H9 (cell line): Measurements from ENCODE around the gene TMC8. TPM values are rescaled to one million over a fixed set of nuclear protein-coding genes. Genes with fewer than 3 reads are reported as not detected.

Source experiments
- DNase-seq: peaks from one replicate; pipeline ENCODE4 v3.0.0-alpha.2; 2017
- H2AFZ ChIP-seq: one replicate; pipeline ENCODE4 v1.6.1; 2013; ENCODE audit warnings: mild to moderate bottlenecking, low read length, control low read depth, moderate library complexity
- H2AK5ac ChIP-seq: 2 replicates; pipeline ENCODE4 v1.6.1; 2013; ENCODE audit warnings: low read length, control low read depth, mixed read lengths; ENCODE audit not compliant: insufficient read length
- H2BK120ac ChIP-seq: one replicate; pipeline ENCODE4 v1.6.1; 2013; ENCODE audit warnings: low read depth, mild to moderate bottlenecking, low read length, control low read depth, inconsistent platforms; ENCODE audit not compliant: poor library complexity, severe bottlenecking
- H2BK12ac ChIP-seq: 2 replicates; pipeline ENCODE4 v1.6.1; 2013; ENCODE audit warnings: low read length, control low read depth, mixed read lengths, low read depth; ENCODE audit not compliant: insufficient read length
- H2BK15ac ChIP-seq: 2 replicates; pipeline ENCODE4 v1.6.1; 2013; ENCODE audit warnings: low read depth, low read length, control low read depth
- H2BK20ac ChIP-seq: one replicate; pipeline ENCODE4 v1.6.1; 2013; ENCODE audit warnings: low read depth, mild to moderate bottlenecking, low read length, control low read depth, inconsistent platforms; ENCODE audit not compliant: poor library complexity, severe bottlenecking
- H2BK5ac ChIP-seq: 2 replicates; pipeline ENCODE4 v1.6.1; 2013; ENCODE audit warnings: low read length, control low read depth, mixed read lengths; ENCODE audit not compliant: insufficient read length
- H3K14ac ChIP-seq: 2 replicates; pipeline ENCODE4 v1.6.1; 2013; ENCODE audit warnings: low read length, control low read depth; ENCODE audit not compliant: insufficient read depth
- H3K18ac ChIP-seq: 2 replicates; pipeline ENCODE4 v1.6.1; 2013; ENCODE audit warnings: low read depth, mild to moderate bottlenecking, mixed read lengths, low read length, control low read depth; ENCODE audit not compliant: insufficient read length
- H3K23ac ChIP-seq: 2 replicates; pipeline ENCODE4 v1.6.1; 2013; ENCODE audit warnings: low read length, control low read depth, mixed read lengths, low read depth; ENCODE audit not compliant: insufficient read length
- H3K23me2 ChIP-seq: 2 replicates; pipeline ENCODE4 v1.6.1; 2013; ENCODE audit warnings: low read depth, mild to moderate bottlenecking, mixed read lengths, low read length, control low read depth; ENCODE audit not compliant: insufficient read length, poor library complexity, severe bottlenecking
- H3K27ac ChIP-seq: 2 replicates; pipeline ENCODE4 v1.5.1; 2013; ENCODE audit warnings: low read length, control low read depth, mixed read lengths, low read depth; ENCODE audit not compliant: insufficient read length
- H3K27me3 ChIP-seq: 2 replicates; pipeline ENCODE4 v1.6.1; 2013; ENCODE audit warnings: low read length, control low read depth, inconsistent platforms; ENCODE audit not compliant: insufficient read depth
- H3K4ac ChIP-seq: 2 replicates; pipeline ENCODE4 v1.6.1; 2013; ENCODE audit warnings: low read depth, mild to moderate bottlenecking, control low read depth, inconsistent platforms, low read length, moderate library complexity
- H3K4me1 ChIP-seq: 2 replicates; pipeline ENCODE4 v1.6.1; 2013; ENCODE audit warnings: low read length, control low read depth, inconsistent platforms; ENCODE audit not compliant: insufficient read depth
- H3K4me2 ChIP-seq: 2 replicates; pipeline ENCODE4 v1.6.1; 2013; ENCODE audit warnings: low read length, control low read depth, mixed read lengths; ENCODE audit not compliant: insufficient read length, insufficient read depth
- H3K56ac ChIP-seq: 2 replicates; pipeline ENCODE4 v1.6.1; 2013; ENCODE audit warnings: low read depth, mild to moderate bottlenecking, mixed read lengths, low read length, control low read depth; ENCODE audit not compliant: insufficient read length
- H3K79me1 ChIP-seq: 2 replicates; pipeline ENCODE4 v1.6.1; 2013; ENCODE audit warnings: low read depth, mild to moderate bottlenecking, moderate library complexity, low read length, control low read depth, inconsistent platforms; ENCODE audit not compliant: insufficient read depth, poor library complexity, severe bottlenecking
- H3K79me2 ChIP-seq: 2 replicates; pipeline ENCODE4 v1.6.1; 2013; ENCODE audit warnings: low read length, control low read depth, inconsistent platforms; ENCODE audit not compliant: insufficient read depth
- H3K9ac ChIP-seq: 2 replicates; pipeline ENCODE4 v1.6.1; 2013; ENCODE audit warnings: low read length, control low read depth, mixed read lengths; ENCODE audit not compliant: insufficient read length; ENCODE audit errors: extremely low read depth
- H3K9me3 ChIP-seq: one replicate; pipeline ENCODE4 v1.6.1; 2013; ENCODE audit warnings: low read depth, low read length, inconsistent platforms; ENCODE audit not compliant: control insufficient read depth
- H3T11ph ChIP-seq: one replicate; pipeline ENCODE4 v1.6.1; 2013; ENCODE audit warnings: mild to moderate bottlenecking, low read length, control low read depth, inconsistent platforms
- H4K20me1 ChIP-seq: one replicate; pipeline ENCODE4 v1.6.1; 2013; ENCODE audit not compliant: control insufficient read depth, insufficient read length, insufficient read depth
- H4K5ac ChIP-seq: 2 replicates; pipeline ENCODE4 v1.6.1; 2013; ENCODE audit warnings: low read depth, mild to moderate bottlenecking, mixed read lengths, low read length, control low read depth; ENCODE audit not compliant: insufficient read length
- H4K8ac ChIP-seq: replicated peaks from 2 replicates; pipeline ENCODE4 v1.6.1; 2013; ENCODE audit warnings: low read length, control low read depth, mixed read lengths, low read depth; ENCODE audit not compliant: insufficient read length
- H4K91ac ChIP-seq: 2 replicates; pipeline ENCODE4 v1.6.1; 2013; ENCODE audit warnings: low read depth, mild to moderate bottlenecking, moderate library complexity, mixed read lengths, low read length, control low read depth; ENCODE audit not compliant: insufficient read length
- H3K27ac Mint-ChIP-seq, 3 experiments: 2 replicates in 2 of 3; 3 replicates in 1 of 3; pipeline ENCODE4 v1.8.0; 2020 to 2021; ENCODE audit warnings: mixed read lengths in 3 of 3, mild to moderate bottlenecking in 1 of 3, moderate library complexity in 1 of 3
- H3K27me3 Mint-ChIP-seq: 2 replicates; pipeline ENCODE4 v1.8.0; 2021; ENCODE audit warnings: low read depth, mild to moderate bottlenecking, moderate library complexity, mixed read lengths
- H3K36me3 Mint-ChIP-seq, 3 experiments: 2 replicates in 2 of 3; 3 replicates in 1 of 3; pipeline ENCODE4 v1.8.0; 2020 to 2021; ENCODE audit warnings: low read depth in 3 of 3, mixed read lengths in 3 of 3; ENCODE audit not compliant: insufficient read depth in 1 of 3
- H3K4me1 Mint-ChIP-seq, 2 experiments: 2 replicates each; pipeline ENCODE4 v1.8.0; 2020; ENCODE audit warnings: mixed read lengths in 2 of 2
- H3K4me3 Mint-ChIP-seq, 2 experiments: 2 replicates in 1 of 2; 3 replicates in 1 of 2; pipeline ENCODE4 v1.8.0; 2020 to 2021; ENCODE audit warnings: mild to moderate bottlenecking in 2 of 2, mixed read lengths in 2 of 2, moderate library complexity in 1 of 2
- H3K9me3 Mint-ChIP-seq, 2 experiments: 2 replicates in 1 of 2; 3 replicates in 1 of 2; pipeline ENCODE4 v1.8.0; 2020; ENCODE audit warnings: mild to moderate bottlenecking in 2 of 2, mixed read lengths in 2 of 2, moderate library complexity in 1 of 2
- WGBS: extraction: QIAGEN DNeasy Blood & Tissue Kit; methylation state at CpG from one replicate; pipeline ENCODE4 v1.1.7; 2013; ENCODE audit warnings: missing lambda C conversion rate, low lambda C conversion rate, mixed read lengths; ENCODE audit not compliant: insufficient read length; ENCODE audit errors: extremely low coverage; 5-methylcytosine and 5-hydroxymethylcytosine counted together
- total RNA-seq: library from RNA; stranded (reverse); gene quantifications from 2 replicates; pipeline ENCODE4 v1.2.1, GENCODE V29; 2021
- TF ChIP-seq, protein P1 (sequence below): fragments of 200-600 bp; sonication (generic); conservative IDR thresholded peaks from 3 replicates; pipeline ENCODE4 v1.8.0; 2021; ENCODE audit warnings: antibody characterized with exemption, mild to moderate bottlenecking

TMC8 gene
- total RNA-seq, 1 experiment from 2014 or later = 1.0 TPM

DNA sequence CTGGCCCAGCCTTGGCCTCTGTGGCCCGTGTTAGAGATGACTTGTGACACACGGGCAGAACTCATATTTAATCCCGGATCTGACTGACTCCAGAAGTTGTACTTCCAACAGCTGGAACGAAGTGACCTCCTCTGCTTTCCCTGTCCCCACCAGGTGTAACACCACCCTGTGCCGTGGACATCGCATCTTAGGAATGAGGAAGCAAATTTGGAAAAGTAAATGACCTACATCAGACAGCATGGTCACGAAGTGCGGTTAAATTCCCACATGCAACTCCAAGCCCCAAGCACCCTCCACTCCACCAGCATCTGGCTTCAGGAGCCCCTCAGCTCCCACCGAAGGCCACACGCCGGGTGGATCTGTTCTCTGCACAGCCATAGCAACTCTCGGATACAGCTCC is 53.3 kb downstream of the TMC8 start:
- H3K4ac ChIP-seq = no peak overlapping the region
- no CpG with 5 or more reads among the region's 12 CpGs for WGBS
- no peaks in the 10 kb centered on the region for H4K20me1 ChIP-seq
- Mint-ChIP-seq H3K36me3 (peaks cover 51 to 66% (median 63%) of the 10 kb centered on the region in 3 experiments), H3K4me1 (peaks cover 24 to 31% of the 10 kb centered on the region in 2 experiments), H3K27ac (peak overlapping the region in 1 of 3 experiments; percentile 87; a peak in 2 of 7 replicates), H3K27me3 (no peaks in the 10 kb centered on the region), H3K4me3 (peak overlapping the region; percentile 32 to 56; a peak in 2 of 5 replicates), H3K9me3 (no peaks in the 10 kb centered on the region)
- no peak overlapping the region for H4K91ac ChIP-seq
- no peak overlapping the region for H2BK120ac ChIP-seq
- DNase-seq = no peak
- H3T11ph ChIP-seq = no peak overlapping the region
- H2AFZ ChIP-seq = no peak overlapping the region
- no peak overlapping the region for H3K18ac ChIP-seq
- no peak overlapping the region for H2AK5ac ChIP-seq
- TF ChIP-seq, protein P1, sequence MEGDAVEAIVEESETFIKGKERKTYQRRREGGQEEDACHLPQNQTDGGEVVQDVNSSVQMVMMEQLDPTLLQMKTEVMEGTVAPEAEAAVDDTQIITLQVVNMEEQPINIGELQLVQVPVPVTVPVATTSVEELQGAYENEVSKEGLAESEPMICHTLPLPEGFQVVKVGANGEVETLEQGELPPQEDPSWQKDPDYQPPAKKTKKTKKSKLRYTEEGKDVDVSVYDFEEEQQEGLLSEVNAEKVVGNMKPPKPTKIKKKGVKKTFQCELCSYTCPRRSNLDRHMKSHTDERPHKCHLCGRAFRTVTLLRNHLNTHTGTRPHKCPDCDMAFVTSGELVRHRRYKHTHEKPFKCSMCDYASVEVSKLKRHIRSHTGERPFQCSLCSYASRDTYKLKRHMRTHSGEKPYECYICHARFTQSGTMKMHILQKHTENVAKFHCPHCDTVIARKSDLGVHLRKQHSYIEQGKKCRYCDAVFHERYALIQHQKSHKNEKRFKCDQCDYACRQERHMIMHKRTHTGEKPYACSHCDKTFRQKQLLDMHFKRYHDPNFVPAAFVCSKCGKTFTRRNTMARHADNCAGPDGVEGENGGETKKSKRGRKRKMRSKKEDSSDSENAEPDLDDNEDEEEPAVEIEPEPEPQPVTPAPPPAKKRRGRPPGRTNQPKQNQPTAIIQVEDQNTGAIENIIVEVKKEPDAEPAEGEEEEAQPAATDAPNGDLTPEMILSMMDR = no peak
- H2BK5ac ChIP-seq = no peak overlapping the region
- H3K14ac ChIP-seq = no peak overlapping the region
- no peaks in the 10 kb centered on the region for H3K4me1 ChIP-seq
- H4K8ac ChIP-seq = no peak overlapping the region
- H3K27me3 ChIP-seq = no peaks in the 10 kb centered on the region
- H3K9ac ChIP-seq = no peak overlapping the region
- H2BK12ac ChIP-seq = no peak overlapping the region
- H3K27ac ChIP-seq = no peak overlapping the region
- H3K79me1 ChIP-seq = peaks cover 2% of the 10 kb centered on the region
- no peak overlapping the region for H3K23ac ChIP-seq
- H3K79me2 ChIP-seq = peaks cover 9% of the 10 kb centered on the region; the same call in 1 of the 2 replicates
- H2BK15ac ChIP-seq = no peak overlapping the region
- H3K4me2 ChIP-seq = no peak overlapping the region
- peaks cover 6% of the 10 kb centered on the region for H3K23me2 ChIP-seq
- no peak overlapping the region for H4K5ac ChIP-seq
- H3K56ac ChIP-seq = no peak overlapping the region
- no peak overlapping the region for H2BK20ac ChIP-seq
- H3K9me3 ChIP-seq = no peaks in the 10 kb centered on the region
